OCI-LY7 (cell line): ENCODE results near the gene PADI4. TPM values are rescaled to one million over a fixed set of nuclear protein-coding genes. Genes with fewer than 3 reads are reported as not detected.

ENCODE experiments used
- BruUV-seq: library from RNA; stranded (reverse); fragments of 400-500 nt; replicated peaks from 2 replicates; lab custom pipeline; 2021; lab: Mats Ljungman, UMichigan
- CTCF ChIA-PET: fragments of 300-600 bp; sonication (Branson Sonifier 250); formaldehyde crosslinking; loops from one replicate; lab custom pipeline; 2022; ENCODE audit warnings: antibody characterized with exemption; ENCODE audit not compliant: unreplicated experiment; lab: Charles Lee
- POLR2A ChIA-PET: fragments of 300-600 bp; sonication (Branson Sonifier 250); formaldehyde crosslinking; loops from one replicate; lab custom pipeline; 2022; ENCODE audit warnings: antibody characterized with exemption; lab: Charles Lee
- DNase-seq: peaks from one replicate; pipeline ENCODE4 v3.0.0-alpha.2; 2015; ENCODE audit warnings: low spot score
- H2AFZ ChIP-seq: fragments of 200-600 bp; sonication (generic), shearing (Covaris generic); 2 replicates; pipeline ENCODE4 v1.6.1; 2014; ENCODE audit warnings: mild to moderate bottlenecking, antibody characterized with exemption, low read length, moderate library complexity
- H3K27ac ChIP-seq: fragments of 200-600 bp; sonication (generic); 2 replicates; pipeline ENCODE4 v1.5.1; 2014; ENCODE audit warnings: mixed run types, low read depth, mild to moderate bottlenecking, moderate library complexity, low read length, inconsistent platforms; ENCODE audit not compliant: poor library complexity, severe bottlenecking
- H3K36me3 ChIP-seq: fragments of 200-600 bp; sonication (generic); 2 replicates; pipeline ENCODE4 v1.6.1; 2014; ENCODE audit warnings: mild to moderate bottlenecking, antibody characterized with exemption, low read length, moderate library complexity, mixed read lengths; ENCODE audit not compliant: insufficient read depth
- H3K4me1 ChIP-seq: fragments of 200-600 bp; sonication (generic); 2 replicates; pipeline ENCODE4 v1.5.1; 2014; ENCODE audit warnings: mild to moderate bottlenecking, low read length; ENCODE audit not compliant: insufficient read depth, poor library complexity, severe bottlenecking
- H3K4me2 ChIP-seq: fragments of 200-600 bp; sonication (generic); 2 replicates; pipeline ENCODE4 v1.6.1; 2014; ENCODE audit warnings: mild to moderate bottlenecking, low read length
- H3K4me3 ChIP-seq: fragments of 200-600 bp; sonication (generic); 2 replicates; pipeline ENCODE4 v1.5.1; 2014; ENCODE audit warnings: mild to moderate bottlenecking, low read depth, low read length; ENCODE audit not compliant: poor library complexity, severe bottlenecking
- H3K79me2 ChIP-seq: fragments of 200-600 bp; sonication (generic); 2 replicates; pipeline ENCODE4 v1.6.1; 2016; ENCODE audit warnings: low read depth, mild to moderate bottlenecking, low read length, moderate library complexity, mixed read lengths; ENCODE audit not compliant: insufficient read depth
- H3K9me2 ChIP-seq: fragments of 200-600 bp; sonication (generic); 2 replicates; pipeline ENCODE4 v1.6.1; 2016; ENCODE audit warnings: mild to moderate bottlenecking, low read length, mixed read lengths; ENCODE audit not compliant: insufficient read depth
- H3K9me3 ChIP-seq: fragments of 200-600 bp; sonication (generic); 2 replicates; pipeline ENCODE4 v1.6.1; 2014; ENCODE audit warnings: mild to moderate bottlenecking, mixed run types, low read length, mixed read lengths
- H4K20me1 ChIP-seq: fragments of 200-600 bp; sonication (generic); 2 replicates; pipeline ENCODE4 v1.6.1; 2014; ENCODE audit warnings: mild to moderate bottlenecking, antibody characterized with exemption, low read length, moderate library complexity, mixed read lengths; ENCODE audit not compliant: insufficient read depth
- CTCF ChIP-seq: fragments of 200-600 bp; sonication (generic); conservative IDR thresholded peaks from 2 replicates; pipeline ENCODE4 v1.5.1; 2014; ENCODE audit warnings: mild to moderate bottlenecking, antibody characterized with exemption, low read length, moderate library complexity, mixed read lengths
- EZH2phosphoT487 ChIP-seq: fragments of 200-600 bp; sonication (generic); IDR thresholded peaks from 2 replicates; pipeline ENCODE4 v1.6.1; 2018; ENCODE audit warnings: low read depth, borderline replicate concordance, mild to moderate bottlenecking, mixed run types, antibody characterized with exemption, low read length, moderate library complexity, mixed read lengths
- intact Hi-C: fragments of 100-400 bp; cut with micrococcal nuclease; formaldehyde crosslinking; loops from one replicate; pipeline ENCODE4 v1.10.0; 2022; ENCODE audit not compliant: unreplicated experiment
- total RNA-seq, 2 experiments: library from RNA; depleted of rRNA in 1 of 2; stranded (reverse); fragments of >200 nt in 1 of 2; shearing (Covaris generic) in 1 of 2; gene quantifications; 2 replicates each; pipeline ENCODE4 v1.2.3, GENCODE V29; 2014 to 2022

PADI4 gene
- total RNA-seq, 2 experiments from 2014 or later = 0.19 TPM; not detected in 1

DNA sequence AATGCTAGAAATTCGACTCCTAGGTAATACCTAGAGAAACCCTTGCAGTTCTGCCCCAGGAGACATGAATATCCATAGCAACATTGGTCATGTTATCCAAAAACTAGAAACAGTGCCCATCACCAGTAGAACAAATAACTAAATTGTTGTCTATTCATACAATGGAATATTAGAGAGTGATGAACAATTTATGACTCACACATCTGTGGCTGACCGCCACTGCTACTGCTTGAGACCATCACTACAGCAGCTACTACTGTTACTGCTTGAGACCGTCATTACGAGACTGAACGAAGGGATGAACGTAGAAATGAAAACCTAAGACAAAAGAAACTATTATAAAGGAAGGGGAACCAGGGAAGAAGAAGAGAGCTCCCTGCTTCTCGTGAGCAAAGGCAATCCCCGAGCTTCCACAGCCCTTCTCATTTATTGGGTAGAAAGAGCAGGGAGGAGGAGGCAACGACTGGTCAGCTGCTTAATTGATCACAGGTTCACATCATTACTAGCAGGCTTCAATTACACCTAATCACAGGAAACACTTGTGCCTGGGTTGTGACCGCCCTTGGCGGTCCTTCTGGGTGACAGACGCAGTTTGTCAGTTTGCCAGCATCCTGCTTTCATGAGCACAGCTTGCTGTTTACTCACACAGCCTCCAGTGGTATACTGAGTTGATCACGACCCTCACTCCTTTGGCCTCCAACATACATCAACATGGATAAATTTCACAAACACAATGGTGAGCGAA, 14.1 kb upstream of the PADI4 start:
- H3K27ac ChIP-seq = no peak overlapping the region
- no peak for DNase-seq
- TF ChIP-seq CTCF (no peak), EZH2phosphoT487 (no peak)
- no peaks in the 10 kb centered on the region for H3K4me1 ChIP-seq
- H3K36me3 ChIP-seq = no peaks in the 10 kb centered on the region
- CTCF ChIA-PET = no interaction called here
- H3K79me2 ChIP-seq = no peaks in the 10 kb centered on the region
- H3K4me3 ChIP-seq = no peak overlapping the region
- H2AFZ ChIP-seq = no peak overlapping the region
- H4K20me1 ChIP-seq = no peaks in the 10 kb centered on the region; the same call in 1 of the 2 replicates
- H3K9me3 ChIP-seq = no peaks in the 10 kb centered on the region
- no TSS peak for BruUV-seq
- intact Hi-C loops = no loop called here
- H3K4me2 ChIP-seq = no peak overlapping the region
- POLR2A ChIA-PET = no interaction called here
- no peaks in the 10 kb centered on the region for H3K9me2 ChIP-seq

DNA sequence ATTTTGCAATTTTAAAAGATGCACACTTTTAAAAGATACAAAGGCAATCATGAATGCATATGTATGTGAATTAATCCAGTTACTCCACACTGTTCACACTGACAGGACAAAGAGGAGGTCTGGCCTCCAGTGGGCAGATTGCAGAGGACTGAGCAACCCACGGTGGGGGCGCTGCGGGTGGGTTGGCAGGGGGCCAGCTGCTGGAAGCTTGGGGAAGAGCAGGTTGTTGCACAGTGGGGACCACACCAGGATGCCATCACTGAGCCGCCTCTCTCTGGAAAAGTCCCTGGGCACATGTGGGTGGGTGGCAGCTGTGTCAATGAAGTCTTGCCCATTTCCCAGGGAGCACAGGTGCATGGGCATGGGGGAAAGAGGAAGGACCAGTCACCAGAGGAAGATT, 12.7 kb upstream of the PADI4 start:
- Histone ChIP-seq H3K36me3 (no peaks in the 10 kb centered on the region), H3K4me3 (no peak overlapping the region), H3K79me2 (no peaks in the 10 kb centered on the region), H3K27ac (no peak overlapping the region), H3K9me2 (no peaks in the 10 kb centered on the region), H4K20me1 (no peaks in the 10 kb centered on the region), H3K4me2 (no peak overlapping the region), H3K4me1 (no peaks in the 10 kb centered on the region), H2AFZ (no peak overlapping the region), H3K9me3 (no peaks in the 10 kb centered on the region)
- no TSS peak for BruUV-seq
- intact Hi-C loops = no loop called here
- CTCF ChIA-PET = no interaction called here
- DNase-seq = no peak
- POLR2A ChIA-PET = no interaction called here
- TF ChIP-seq EZH2phosphoT487 = no peak

DNA sequence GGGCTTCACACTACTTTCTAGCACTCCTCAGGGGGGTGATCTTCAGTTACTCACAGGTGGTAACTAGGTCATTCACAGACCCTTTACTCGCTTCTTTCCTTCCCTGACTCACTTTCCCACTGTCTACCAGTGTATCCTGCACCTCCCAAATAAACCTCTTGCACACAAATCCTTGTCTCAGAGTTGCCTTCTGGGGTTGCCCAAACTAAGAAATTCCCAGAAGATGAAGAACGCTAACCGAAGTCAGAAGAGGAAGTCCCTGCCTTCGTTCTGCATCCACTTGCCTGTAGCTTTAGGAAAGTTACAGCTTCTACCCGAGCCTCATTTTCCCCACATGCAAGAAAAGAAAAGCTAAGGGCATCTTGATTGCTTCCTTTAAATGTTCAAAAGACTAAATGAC, 11.9 kb upstream of the PADI4 start:
- intact Hi-C loops = no loop called here
- H3K9me2 ChIP-seq = no peaks in the 10 kb centered on the region
- no peak for DNase-seq
- no peak overlapping the region for H3K4me3 ChIP-seq
- no peaks in the 10 kb centered on the region for H3K79me2 ChIP-seq
- H3K36me3 ChIP-seq = no peaks in the 10 kb centered on the region
- H3K9me3 ChIP-seq = no peaks in the 10 kb centered on the region
- H2AFZ ChIP-seq = no peak overlapping the region
- BruUV-seq = no TSS peak
- H3K4me1 ChIP-seq = no peaks in the 10 kb centered on the region
- ChIA-PET POLR2A (no interaction called here), CTCF (no interaction called here)
- no peak overlapping the region for H3K27ac ChIP-seq
- no peak for TF ChIP-seq CTCF
- no peak for TF ChIP-seq EZH2phosphoT487
- H3K4me2 ChIP-seq = no peak overlapping the region
- no peaks in the 10 kb centered on the region for H4K20me1 ChIP-seq
